ENCODE measurements around the gene SLC25A45. TPM values are rescaled to one million over a fixed set of nuclear protein-coding genes. Genes with fewer than 3 reads are reported as not detected.
A peak's percentile ranks its signal among the peaks of the same experiment; 100 is the strongest.

The SLC25A45 gene
- total RNA-seq, 4 donors from 2014 or later: 3.9 to 6.2 (median 4.7) TPM

DNA sequence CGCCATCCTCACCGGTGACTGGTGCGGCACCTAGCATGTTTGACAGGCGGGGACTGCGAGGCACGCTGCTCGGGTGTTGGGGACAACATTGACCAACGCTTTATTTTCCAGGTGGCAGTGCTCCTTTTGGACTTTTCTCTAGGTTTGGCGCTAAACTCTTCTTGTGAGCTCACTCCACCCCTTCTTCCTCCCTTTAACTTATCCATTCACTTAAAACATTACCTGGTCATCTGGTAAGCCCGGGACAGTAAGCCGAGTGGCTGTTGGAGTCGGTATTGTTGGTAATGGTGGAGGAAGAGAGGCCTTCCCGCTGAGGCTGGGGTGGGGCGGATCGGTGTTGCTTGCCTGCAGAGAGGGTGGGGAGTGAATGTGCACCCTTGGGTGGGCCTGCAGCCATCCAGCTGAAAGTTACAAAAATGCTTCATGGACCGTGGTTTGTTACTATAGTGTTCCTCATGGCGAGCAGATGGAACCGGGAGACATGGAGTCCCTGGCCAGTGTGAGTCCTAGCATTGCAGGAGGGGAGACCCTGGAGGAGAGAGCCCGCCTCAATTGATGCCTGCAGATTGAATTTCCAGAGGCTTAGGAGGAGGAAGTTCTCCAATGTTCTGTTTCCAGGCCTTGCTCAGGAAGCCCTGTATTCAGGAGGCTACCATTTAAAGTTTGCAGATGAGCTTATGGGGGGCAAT lies 41.2 kb upstream of the SLC25A45 start:
- Histone ChIP-seq H3K27ac (peak overlapping the region; percentile 98), H3K4me1 (peaks cover 45% of the 10 kb centered on the region), H3K36me3 (peaks cover 11% of the 10 kb centered on the region), H3K4me3 (peak overlapping the region; percentile 91), H3K27me3 (no peaks in the 10 kb centered on the region), H3K9me3 (no peaks in the 10 kb centered on the region)
- under 1% methylated on average over 18 of the region's 19 CpGs for WGBS
- TF ChIP-seq, protein P1, sequence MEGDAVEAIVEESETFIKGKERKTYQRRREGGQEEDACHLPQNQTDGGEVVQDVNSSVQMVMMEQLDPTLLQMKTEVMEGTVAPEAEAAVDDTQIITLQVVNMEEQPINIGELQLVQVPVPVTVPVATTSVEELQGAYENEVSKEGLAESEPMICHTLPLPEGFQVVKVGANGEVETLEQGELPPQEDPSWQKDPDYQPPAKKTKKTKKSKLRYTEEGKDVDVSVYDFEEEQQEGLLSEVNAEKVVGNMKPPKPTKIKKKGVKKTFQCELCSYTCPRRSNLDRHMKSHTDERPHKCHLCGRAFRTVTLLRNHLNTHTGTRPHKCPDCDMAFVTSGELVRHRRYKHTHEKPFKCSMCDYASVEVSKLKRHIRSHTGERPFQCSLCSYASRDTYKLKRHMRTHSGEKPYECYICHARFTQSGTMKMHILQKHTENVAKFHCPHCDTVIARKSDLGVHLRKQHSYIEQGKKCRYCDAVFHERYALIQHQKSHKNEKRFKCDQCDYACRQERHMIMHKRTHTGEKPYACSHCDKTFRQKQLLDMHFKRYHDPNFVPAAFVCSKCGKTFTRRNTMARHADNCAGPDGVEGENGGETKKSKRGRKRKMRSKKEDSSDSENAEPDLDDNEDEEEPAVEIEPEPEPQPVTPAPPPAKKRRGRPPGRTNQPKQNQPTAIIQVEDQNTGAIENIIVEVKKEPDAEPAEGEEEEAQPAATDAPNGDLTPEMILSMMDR (IDR thresholded peaks at IDR 0.05): no peak
- peak in 1 of 2 donors; percentile 2 for TF ChIP-seq POLR2A (IDR thresholded peaks at IDR 0.05)
- peak in 1 of 3 donors; percentile 65 for TF ChIP-seq POLR2AphosphoS5 (IDR thresholded peaks at IDR 0.05)
- no peak for TF ChIP-seq EP300 (IDR thresholded peaks at IDR 0.05)
- DNase-seq (ENCODE audit: low spot score in 2 of 2): peak; percentile 74 to 80

DNA sequence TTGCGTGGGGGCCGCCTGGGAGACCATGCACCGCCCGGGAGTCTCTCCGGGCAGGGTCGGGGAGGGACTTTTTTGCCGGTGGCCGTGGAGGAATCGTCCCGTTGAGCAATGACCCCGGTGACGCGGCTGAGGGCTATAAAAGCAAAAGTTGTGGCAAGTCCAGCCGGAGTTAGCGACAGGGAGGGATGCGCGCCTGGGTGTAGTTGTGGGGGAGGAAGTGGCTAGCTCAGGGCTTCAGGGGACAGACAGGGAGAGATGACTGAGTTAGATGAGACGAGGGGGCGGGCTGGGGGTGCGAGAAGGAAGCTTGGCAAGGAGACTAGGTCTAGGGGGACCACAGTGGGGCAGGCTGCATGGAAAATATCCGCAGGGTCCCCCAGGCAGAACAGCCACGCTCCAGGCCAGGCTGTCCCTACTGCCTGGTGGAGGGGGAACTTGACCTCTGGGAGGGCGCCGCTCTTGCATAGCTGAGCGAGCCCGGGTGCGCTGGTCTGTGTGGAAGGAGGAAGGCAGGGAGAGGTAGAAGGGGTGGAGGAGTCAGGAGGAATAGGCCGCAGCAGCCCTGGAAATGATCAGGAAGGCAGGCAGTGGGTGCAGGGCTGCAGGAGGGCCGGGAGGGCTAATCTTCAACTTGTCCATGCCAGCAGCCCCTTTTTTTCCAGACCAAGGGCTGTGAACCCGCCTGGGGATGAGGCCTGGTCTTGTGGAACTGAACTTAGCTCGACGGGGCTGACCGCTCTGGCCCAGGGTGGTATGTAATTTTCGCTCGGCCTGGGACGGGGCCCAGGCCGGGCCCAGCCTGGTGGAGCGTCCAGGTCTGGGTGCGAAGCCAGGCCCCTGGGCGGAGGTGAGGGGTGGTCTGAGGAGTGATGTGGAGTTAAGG lies 40.4 kb upstream of the SLC25A45 start, which contains the start of gene NEAT1:
NEAT1 (plus strand) TSS at position 166 of the 883 bp plus-strand sequence.
- peak within 1 kb of the TSS; percentile 98 for H3K27ac ChIP-seq
- peaks cover 11% of the 10 kb centered on the region for H3K36me3 ChIP-seq
- peaks cover 45% of the 10 kb centered on the region for H3K4me1 ChIP-seq
- no peaks in the 10 kb centered on the region for H3K27me3 ChIP-seq
- peak within 1 kb of the TSS; percentile 91 for H3K4me3 ChIP-seq
- peak; percentile 99 for DNase-seq (ENCODE audit: low spot score in 2 of 2)
- 0% methylated on average over 33 of the region's 40 CpGs for WGBS
- H3K9me3 ChIP-seq: no peaks in the 10 kb centered on the region
- peak; percentile 100 for TF ChIP-seq POLR2A (IDR thresholded peaks at IDR 0.05)
- peak; percentile 99 to 100 (median 100) for TF ChIP-seq POLR2AphosphoS5 (IDR thresholded peaks at IDR 0.05)
- TF ChIP-seq, protein P1 (IDR thresholded peaks at IDR 0.05): peak in 1 of 2 donors; percentile 9
- no peak for TF ChIP-seq EP300 (IDR thresholded peaks at IDR 0.05)

DNA sequence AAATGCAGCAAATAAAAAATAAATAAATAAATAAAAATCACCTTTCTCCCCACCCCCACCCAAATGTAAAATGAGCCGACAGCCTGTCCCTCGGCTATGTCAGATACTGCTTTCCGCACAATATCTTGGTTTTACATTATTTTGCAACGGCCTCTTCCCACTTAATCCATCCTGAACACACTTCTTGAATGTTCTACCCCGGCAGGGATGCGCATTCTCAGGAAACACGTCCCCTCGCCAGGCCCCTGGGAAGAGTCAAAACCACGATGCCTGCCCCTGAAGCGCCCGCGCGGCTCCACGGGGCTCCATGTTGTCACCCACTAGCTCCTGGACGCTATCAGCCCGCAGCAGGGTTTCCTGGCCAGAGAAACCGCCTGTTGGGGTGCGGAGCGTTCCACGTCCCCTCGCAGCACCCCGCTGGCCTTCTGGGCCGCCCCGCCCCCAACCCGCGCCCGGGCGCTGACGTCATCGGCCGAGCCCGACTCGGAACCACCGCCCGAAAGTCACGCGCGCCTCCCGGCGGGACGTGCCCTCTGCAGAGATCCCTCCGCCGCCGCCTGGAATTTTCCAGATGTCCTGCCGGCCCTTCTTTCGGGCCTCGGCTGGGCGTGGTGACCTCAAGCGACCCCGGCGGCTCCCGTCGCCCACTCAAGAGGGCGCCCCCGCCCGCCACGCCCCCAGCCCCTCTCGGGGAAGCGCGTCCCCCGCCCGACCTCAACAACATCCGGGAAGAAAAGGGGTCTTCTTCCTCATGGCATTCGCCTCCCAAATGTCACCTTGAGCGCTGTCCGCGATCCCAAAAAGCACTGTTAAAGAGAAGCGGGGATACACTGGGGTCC lies 39.6 kb upstream of the SLC25A45 start:
- Histone ChIP-seq H3K4me1 (peaks cover 46% of the 10 kb centered on the region), H3K27me3 (no peaks in the 10 kb centered on the region)
- 1% methylated on average over 20 of the region's 68 CpGs for WGBS

DNA sequence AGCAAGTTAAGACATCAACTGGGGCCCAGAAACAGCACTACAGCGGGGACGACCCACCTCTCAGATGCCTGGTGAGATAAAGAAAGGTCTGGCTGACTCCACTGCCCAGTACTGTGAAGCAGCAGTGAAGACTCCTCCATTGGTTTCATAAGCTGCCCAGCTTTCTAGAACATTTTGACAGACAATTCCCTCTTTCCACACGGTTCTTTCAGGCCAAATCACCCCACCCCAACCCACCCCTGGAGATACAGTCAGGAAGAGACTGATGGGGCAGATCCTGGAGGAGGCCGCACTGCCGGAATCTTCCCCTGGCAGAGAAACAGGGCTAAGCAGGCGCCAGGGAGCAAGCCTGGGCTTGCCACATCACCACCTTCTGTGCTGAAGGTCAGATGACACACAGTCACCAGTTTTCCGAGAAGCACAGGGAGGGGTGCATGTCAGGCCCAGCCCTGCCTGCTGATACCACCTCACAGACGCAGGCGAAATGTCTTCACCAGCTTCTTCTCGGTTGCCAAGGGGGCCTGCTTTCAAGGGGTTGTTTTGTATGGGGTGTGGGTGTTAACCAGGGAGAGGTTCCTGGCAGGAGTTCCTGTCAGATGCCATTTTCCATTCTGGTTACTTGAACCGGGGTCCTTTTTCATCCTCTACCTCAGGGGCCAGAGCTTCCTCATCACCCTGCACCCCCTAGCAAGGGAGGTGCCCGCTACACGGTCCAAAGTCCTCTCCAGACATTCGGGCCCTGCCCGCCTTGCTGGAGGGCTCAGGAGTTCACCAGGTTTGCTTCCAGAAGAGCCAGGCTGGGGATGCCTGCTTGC lies 38.7 kb upstream of the SLC25A45 start:
- TF ChIP-seq, protein P1 (IDR thresholded peaks at IDR 0.05): no peak
- peak; percentile 31 to 80 for TF ChIP-seq POLR2A (IDR thresholded peaks at IDR 0.05)
- TF ChIP-seq EP300 (IDR thresholded peaks at IDR 0.05): peak; percentile 97
- peak; percentile 100 for TF ChIP-seq POLR2AphosphoS5 (IDR thresholded peaks at IDR 0.05)
- Histone ChIP-seq H3K27ac (peak overlapping the region; percentile 98), H3K9me3 (no peaks in the 10 kb centered on the region), H3K36me3 (peaks cover 11% of the 10 kb centered on the region), H3K4me3 (peak overlapping the region; percentile 91), H3K27me3 (no peaks in the 10 kb centered on the region), H3K4me1 (peaks cover 54% of the 10 kb centered on the region)
- peak; percentile 98 to 99 for DNase-seq (ENCODE audit: low spot score in 2 of 2)
- WGBS: under 1% methylated on average over 12 of the region's 15 CpGs

More for the DNA sequence above, 39.6 kb upstream of the SLC25A45 start:
- DNase-seq (ENCODE audit: low spot score in 2 of 2): peak; percentile 98 to 99
- TF ChIP-seq, protein P1 (IDR thresholded peaks at IDR 0.05): no peak
- TF ChIP-seq POLR2A (IDR thresholded peaks at IDR 0.05): peak; percentile 89 to 97
- TF ChIP-seq POLR2AphosphoS5 (IDR thresholded peaks at IDR 0.05): peak; percentile 87 to 98 (median 98)
- TF ChIP-seq EP300 (IDR thresholded peaks at IDR 0.05): peak; percentile 71
- Histone ChIP-seq H3K36me3 (peaks cover 11% of the 10 kb centered on the region), H3K4me3 (peak overlapping the region; percentile 91), H3K9me3 (no peaks in the 10 kb centered on the region), H3K27ac (peak overlapping the region; percentile 98)

Data from suprapubic skin (tissue), 4 donors.